ENCODE data around the gene EHD2. TPM values are rescaled to one million over a fixed set of nuclear protein-coding genes. Genes with fewer than 3 reads are reported as not detected.
"Not testable (repeated sequence)": the region's sequence is repeated elsewhere in the genome, so short reads cannot be mapped to it uniquely, and the experiment has no call there.

EHD2 gene
- total RNA-seq, 1 donor from 2014 or later: 10.3 TPM

DNA sequence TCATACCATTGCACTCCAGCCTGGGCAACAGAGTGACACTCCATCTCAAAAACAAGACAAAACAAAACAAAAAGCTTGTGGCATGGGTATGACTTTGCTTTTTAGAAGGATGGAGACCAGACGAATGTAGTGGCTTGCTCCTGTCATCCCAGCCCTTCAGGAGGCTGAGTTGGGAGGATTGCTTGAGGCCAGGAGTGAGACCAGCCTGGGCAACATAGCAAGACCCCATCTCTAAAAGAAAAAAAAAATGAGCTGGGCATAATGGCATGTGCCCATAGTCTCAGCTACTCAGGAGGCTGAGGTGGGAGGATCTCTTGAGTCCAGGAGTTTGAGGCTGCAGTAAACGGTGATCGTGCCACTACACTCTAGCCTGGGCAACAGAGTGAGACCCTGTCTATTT, 48.9 kb downstream of the EHD2 start:
- Mint-ChIP-seq H3K27ac (no peak overlapping the region), H3K4me3 (no peak overlapping the region), H3K4me1 (ENCODE audit: unreplicated experiment) (no peaks in the 10 kb centered on the region), H3K9me3 (no peaks in the 10 kb centered on the region), H3K36me3 (peaks cover 15% of the 10 kb centered on the region), H3K27me3 (no peaks in the 10 kb centered on the region)
- no peak for DNase-seq (ENCODE audit: extremely low spot score, unreplicated experiment)
- TF ChIP-seq, protein P1, sequence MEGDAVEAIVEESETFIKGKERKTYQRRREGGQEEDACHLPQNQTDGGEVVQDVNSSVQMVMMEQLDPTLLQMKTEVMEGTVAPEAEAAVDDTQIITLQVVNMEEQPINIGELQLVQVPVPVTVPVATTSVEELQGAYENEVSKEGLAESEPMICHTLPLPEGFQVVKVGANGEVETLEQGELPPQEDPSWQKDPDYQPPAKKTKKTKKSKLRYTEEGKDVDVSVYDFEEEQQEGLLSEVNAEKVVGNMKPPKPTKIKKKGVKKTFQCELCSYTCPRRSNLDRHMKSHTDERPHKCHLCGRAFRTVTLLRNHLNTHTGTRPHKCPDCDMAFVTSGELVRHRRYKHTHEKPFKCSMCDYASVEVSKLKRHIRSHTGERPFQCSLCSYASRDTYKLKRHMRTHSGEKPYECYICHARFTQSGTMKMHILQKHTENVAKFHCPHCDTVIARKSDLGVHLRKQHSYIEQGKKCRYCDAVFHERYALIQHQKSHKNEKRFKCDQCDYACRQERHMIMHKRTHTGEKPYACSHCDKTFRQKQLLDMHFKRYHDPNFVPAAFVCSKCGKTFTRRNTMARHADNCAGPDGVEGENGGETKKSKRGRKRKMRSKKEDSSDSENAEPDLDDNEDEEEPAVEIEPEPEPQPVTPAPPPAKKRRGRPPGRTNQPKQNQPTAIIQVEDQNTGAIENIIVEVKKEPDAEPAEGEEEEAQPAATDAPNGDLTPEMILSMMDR (conservative IDR thresholded peaks at IDR 0.05): no peak

DNA sequence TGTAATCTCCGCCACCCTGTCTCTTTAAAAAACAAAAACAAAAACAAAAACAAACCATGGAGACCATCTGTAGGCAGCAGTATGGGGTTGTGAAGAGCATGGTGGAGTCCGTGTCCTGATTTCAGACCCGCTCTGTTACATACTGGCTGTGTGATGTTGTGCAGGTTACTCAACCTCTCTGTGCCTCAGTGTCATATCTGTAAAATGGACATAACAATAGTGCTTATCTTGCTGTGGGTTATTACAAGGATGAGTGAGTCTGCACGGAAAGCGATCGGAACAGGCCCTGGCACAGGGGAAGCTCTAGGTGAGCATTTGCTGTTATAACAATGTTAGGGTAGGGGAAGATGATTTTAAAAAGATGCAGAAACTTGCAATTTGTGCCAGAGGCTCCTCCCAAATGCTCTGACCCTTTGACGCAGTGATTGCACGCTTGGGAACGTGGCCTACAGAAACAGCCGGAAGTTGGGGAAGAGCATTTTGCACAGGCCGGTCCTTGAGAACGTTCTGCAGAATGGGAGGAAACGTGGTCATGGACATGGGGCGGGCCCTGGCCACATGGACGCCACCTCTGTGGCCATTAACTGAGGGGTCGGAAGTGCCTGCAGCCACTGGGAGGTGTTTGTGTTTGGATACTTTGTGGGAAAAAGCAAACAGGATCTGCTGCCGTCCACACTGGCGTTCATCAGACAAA, 49.5 kb downstream of the EHD2 start:
- no peak for DNase-seq (ENCODE audit: extremely low spot score, unreplicated experiment)
- Mint-ChIP-seq H3K4me3 (no peak overlapping the region), H3K9me3 (no peaks in the 10 kb centered on the region), H3K36me3 (peaks cover 11% of the 10 kb centered on the region), H3K27ac (no peak overlapping the region), H3K27me3 (no peaks in the 10 kb centered on the region), H3K4me1 (ENCODE audit: unreplicated experiment) (no peaks in the 10 kb centered on the region)
- TF ChIP-seq, protein P1 (conservative IDR thresholded peaks at IDR 0.05): no peak

DNA sequence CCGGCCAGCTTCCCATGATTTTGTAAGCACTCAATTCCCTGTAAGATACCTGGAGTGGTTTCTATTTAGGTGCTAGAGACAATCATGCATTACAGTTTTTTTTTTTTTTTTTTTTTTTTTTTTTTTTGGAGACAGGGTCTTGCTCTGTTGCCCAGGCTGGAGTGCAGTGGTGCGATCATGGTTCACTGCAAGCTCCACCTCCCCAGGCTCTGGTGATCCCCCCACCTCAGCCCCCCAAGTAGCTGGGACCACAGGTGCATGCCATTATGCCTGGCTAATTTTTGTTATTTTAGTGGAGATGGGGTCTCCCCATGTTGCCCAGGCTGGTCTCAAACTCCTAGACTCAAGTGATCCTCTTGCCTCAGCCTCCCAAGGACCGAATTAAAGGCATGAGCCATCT, 51.5 kb downstream of the EHD2 start:
- not testable (repeated sequence) for H3K36me3 Mint-ChIP-seq; H3K27me3 Mint-ChIP-seq; H3K9me3 Mint-ChIP-seq; DNase-seq (ENCODE audit: extremely low spot score, unreplicated experiment); H3K4me3 Mint-ChIP-seq; H3K27ac Mint-ChIP-seq; H3K4me1 Mint-ChIP-seq (ENCODE audit: unreplicated experiment)

DNA sequence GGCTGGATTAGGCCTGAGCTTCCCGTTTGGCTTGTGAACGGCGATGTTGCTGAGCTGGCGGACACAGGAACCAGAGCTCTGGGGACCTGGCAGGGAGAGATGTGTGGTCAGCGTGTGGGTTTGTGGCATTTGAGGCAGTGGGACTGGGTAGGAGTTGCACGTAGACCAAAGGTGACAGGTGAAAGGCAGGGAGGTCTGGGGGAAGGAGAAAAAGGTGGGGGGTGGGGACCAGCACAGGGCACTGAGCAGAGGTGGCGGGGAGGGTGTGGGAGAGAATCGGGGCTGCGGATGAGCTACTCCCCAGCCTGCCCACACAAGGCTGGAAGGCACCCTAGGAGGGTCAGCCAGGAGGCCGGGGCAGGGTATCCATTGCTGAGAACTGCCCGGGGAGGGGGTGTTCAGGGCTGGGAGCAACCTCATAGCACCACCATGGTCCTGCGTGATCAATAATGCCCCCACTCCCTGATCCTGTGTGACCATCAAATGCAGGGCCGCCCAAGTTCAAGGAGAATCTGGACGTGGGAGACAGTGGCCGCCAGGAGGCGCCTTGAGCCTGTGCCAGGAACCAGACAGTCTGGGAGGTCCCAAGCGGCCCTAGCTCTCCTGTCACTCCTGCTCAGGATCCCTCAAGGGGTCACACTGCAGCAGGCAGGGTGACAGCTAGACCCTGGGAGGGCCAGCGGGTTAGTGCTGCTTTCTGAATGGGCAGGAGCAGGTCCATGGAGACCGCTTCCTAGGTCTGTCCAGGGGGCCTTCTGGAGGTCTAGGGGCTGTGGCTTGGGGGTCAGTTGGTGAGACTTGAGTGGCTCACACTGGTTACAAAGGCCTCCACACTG, 52.5 kb downstream of the EHD2 start:
- DNase-seq (ENCODE audit: extremely low spot score, unreplicated experiment): no peak
- Mint-ChIP-seq H3K4me1 (ENCODE audit: unreplicated experiment) (no peaks in the 10 kb centered on the region), H3K9me3 (no peaks in the 10 kb centered on the region), H3K27me3 (peaks cover 11% of the 10 kb centered on the region), H3K36me3 (no peaks in the 10 kb centered on the region), H3K4me3 (no peak overlapping the region), H3K27ac (no peak overlapping the region)
- TF ChIP-seq, protein P1 (conservative IDR thresholded peaks at IDR 0.05): peak; percentile 88

DNA sequence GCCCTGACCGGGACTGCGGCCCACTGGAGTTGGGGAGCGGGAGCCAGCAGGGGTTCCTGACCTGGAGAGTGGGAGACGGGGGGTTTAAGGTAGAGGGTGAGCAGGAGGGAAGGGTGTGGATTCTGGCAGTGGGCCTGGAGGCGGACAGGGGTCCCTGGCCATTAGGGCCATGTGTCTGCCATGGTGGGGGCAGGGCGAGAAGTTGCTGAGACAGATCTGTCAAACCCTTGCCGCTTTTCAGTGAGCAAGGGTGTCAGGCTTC, 53.1 kb downstream of the EHD2 start:
- Mint-ChIP-seq H3K27me3 (peaks cover 11% of the 10 kb centered on the region), H3K27ac (no peak overlapping the region), H3K4me3 (no peak overlapping the region), H3K9me3 (no peaks in the 10 kb centered on the region), H3K4me1 (ENCODE audit: unreplicated experiment) (no peaks in the 10 kb centered on the region), H3K36me3 (no peaks in the 10 kb centered on the region)
- no peak for DNase-seq (ENCODE audit: extremely low spot score, unreplicated experiment)
- TF ChIP-seq, protein P1 (conservative IDR thresholded peaks at IDR 0.05): no peak

DNA sequence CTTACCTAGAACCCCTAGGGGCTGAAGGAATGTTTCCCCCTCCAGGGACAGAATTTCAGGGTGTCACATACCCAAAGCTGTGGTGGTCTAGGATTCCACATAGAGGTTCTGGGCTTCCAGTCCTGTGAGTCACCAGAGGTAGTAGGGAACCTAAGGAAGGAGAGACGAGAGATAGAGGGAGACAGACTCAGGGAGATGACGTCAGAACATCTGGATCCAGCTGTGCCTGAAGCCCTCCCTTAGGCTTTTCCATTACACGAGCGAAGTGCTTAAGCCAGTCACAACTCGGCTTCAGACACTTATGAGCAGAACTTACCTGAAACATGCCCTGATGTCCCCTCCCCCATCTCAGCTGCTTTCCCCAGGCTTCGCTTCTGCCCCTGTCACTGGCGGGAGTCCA, 53.4 kb downstream of the EHD2 start:
- H3K27ac Mint-ChIP-seq: no peak overlapping the region
- no peaks in the 10 kb centered on the region for H3K9me3 Mint-ChIP-seq
- no peaks in the 10 kb centered on the region for H3K4me1 Mint-ChIP-seq (ENCODE audit: unreplicated experiment)
- no peak overlapping the region for H3K4me3 Mint-ChIP-seq
- peaks cover 11% of the 10 kb centered on the region for H3K27me3 Mint-ChIP-seq
- TF ChIP-seq, protein P1 (conservative IDR thresholded peaks at IDR 0.05): no peak
- no peak for DNase-seq (ENCODE audit: extremely low spot score, unreplicated experiment)
- H3K36me3 Mint-ChIP-seq: no peaks in the 10 kb centered on the region
